ENCODE measurements around the gene CNOT3.
"Not testable (repeated sequence)": the region's sequence is repeated elsewhere in the genome, so short reads cannot be mapped to it uniquely, and the experiment has no call there.

Gene CNOT3

DNA sequence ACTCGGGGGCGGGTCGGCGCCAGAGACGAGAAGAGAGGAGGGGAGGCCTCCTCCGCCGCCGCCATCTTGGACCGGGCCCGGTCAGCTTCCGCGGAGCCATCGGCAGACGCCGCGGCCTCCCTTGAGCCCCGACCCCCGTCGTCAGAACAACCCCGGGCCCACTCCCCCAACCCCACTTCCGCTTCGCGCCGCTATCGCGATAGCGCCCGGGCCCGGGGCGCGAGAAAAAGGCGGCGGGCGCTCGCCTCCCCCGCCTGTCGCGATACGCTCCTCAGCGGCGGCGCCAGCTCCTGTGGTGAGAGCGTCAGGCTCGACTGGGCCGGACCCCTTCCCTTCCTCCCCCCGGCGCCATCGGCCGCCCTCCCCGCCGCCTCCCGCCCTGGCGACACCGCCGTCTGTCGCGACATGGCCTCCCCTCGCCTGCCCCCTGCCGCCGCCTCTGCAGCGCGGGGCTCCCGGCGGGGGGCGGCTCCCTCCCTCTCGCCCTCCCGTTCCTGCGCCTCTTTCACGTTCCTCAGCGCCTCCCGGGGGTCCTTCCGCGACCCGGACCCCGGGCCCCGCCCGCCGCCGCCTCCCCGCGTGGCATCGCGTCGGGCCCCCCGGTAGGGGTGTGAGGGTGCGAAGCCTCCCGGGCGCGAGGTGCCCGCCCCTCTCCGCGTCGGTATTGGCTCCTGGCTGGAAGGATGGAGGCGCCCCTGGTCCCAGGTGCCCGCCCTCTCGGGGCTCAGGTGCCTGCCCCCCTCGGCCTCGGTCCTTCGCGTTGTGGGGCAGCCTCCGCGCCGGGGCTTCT lies at the start of gene CNOT3:
Gene CNOT3, plus strand, starts transcription at position 64 of the 790 bp plus-strand sequence. CDS start 5,217 bp downstream, outside the sequence.
- no peak for FAIRE-seq

DNA sequence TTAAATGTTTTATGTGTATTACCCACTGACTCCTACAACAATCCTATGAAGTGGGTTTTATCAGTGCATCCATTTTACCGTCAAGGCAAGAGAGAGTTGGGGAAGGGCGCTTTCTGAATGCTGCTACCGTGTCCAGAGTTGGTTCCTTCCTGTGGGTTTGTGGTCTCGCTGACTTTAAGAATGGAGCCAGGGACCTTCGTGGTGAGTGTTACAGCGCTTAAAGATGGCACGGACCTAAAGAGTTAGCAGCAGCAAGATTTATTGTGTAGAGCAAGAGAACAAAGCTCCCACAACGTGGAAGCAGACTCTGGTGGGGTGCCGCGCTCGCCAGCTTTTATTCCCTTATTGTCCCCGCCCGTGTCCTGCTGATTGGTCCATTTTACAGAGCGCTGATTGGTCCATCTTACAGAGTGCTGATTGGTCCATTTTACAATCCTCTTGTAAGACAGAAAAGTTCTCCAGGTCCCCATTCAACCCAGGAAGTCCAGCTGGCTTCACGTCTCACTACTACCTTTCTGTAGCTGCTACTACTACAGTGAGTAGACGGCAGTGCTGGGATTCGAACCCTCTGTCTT lies 43.0 kb upstream of the CNOT3 start:
- FAIRE-seq, result no peak

DNA sequence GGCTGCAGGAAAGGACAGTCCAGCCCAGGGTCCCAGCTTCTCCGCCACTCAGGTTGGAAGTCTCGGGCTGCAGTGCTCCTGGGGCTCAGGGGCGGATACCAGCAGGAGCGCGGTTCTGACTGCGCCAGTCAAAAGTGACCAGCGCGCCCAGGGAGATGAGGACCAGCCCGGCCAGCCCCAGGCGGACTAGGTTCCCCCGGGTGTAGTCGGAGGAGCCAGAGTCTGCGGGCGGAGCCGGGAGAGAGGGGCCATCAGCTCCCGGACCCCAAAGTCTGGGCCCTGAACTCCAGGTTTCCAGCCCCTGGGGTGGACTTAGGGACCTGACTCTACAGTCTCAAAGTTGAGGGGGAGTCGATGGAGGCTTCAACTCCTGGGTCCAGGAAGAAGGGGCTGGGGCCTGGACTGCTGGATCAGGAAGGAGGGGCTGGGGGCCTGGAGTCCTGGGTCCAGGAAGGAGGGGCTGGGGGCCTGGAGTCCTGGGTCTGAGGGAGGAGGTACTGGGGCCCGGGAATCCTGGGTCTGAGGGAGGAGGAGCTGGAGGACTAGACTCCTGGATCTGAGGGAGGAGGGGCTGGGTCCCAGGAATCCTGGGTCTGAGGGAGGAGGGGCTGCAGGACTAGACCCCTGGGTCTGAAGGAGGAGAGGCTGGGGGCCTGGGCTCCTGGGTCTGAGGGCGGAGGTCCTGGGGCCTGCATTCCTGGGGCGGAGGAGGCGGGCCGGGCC lies 42.3 kb upstream of the CNOT3 start:
- FAIRE-seq, result no peak

DNA sequence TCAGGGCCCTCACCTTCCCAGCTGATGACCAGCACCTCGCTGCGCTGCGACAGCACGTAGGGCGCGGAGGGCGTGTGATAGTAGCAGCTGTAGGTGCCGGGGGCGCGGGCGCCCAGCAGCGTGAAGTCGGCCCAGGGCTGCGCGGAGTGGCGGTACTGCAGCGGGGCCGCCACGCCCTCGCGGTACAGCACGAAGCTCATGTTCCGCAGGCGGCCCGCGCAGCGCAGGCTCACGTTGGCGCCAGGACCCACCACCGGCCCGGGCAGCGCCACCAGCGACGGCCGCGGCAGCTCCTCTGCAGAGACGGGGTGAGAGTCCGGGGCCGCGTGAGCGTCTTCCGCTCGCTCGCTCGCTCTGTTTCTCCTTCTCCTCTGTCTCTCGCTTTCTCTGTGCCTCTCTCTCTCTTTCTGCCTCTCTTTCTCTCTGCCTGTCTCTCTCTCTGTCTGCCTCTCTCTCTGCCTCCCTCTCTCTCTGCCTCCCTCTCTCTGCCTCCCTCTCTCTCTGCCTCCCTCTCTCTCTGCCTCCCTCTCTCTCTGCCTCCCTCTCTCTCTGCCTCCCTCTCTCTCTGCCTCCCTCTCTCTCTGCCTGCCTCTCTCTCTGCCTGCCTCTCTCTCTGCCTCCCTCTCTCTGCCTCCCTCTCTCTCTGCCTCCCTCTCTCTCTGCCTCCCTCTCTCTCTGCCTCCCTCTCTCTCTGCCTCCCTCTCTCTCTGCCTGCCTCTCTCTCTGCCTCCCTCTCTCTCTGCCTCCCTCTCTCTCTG lies 41.5 kb upstream of the CNOT3 start:
- not testable (repeated sequence) for FAIRE-seq

DNA sequence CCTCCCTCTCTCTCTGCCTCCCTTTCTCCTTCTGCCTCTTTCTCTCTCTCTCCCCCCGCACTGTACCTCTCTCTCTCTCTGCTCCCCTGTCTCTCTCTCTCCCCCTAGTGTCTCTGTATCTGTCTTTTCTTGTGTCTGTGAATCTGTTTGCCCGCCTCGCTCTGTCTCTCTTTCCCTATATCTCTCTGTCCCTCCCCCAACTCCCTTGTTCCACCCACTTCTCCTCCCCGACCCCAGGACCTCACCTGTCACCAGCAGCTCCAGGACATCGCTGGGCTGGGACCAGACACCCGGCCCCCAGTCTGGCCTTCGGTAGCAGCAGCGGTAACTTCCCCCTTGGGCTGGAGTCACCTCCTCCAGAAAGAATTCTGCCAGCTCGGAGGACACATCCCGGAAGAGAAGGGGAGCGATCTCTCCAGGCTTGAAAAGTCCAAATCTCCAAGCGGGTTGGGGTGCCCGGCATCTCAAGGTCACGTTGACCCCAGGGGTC lies 40.9 kb upstream of the CNOT3 start:
- no peak for FAIRE-seq

DNA sequence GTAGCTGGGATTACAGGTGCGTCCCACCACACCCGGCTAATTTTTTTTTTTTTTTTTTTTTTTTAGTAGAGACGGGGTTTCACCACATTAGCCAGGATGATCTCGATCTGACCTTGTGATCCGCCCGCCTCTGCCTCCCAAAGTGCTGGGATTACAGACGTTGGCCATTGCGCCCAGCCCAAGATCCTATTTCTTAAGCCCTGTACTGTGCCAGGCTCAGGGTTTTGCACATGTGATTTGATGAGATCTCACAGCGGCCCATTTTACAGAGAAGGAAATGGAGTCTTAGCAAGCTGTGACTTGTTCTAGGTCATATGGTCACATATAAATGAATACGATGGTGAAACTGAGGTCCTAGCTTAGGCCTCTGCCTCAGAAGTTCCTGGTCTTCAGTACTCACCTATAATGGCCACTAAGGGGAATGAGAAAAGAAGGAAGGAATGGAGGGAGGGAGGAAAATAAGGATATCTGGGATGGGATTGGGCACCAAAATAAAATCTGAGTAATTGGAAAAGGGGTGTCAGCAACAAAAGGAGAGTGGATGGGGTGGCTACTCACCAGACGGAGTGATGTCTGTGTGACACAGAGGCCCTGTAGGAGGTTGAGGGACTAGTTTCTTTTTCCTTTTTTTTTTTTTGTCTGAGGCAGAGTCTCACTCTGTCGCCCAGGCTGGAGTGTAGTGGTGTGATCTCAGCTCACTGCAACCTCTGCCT lies 38.2 kb upstream of the CNOT3 start:
- no peak for FAIRE-seq

DNA sequence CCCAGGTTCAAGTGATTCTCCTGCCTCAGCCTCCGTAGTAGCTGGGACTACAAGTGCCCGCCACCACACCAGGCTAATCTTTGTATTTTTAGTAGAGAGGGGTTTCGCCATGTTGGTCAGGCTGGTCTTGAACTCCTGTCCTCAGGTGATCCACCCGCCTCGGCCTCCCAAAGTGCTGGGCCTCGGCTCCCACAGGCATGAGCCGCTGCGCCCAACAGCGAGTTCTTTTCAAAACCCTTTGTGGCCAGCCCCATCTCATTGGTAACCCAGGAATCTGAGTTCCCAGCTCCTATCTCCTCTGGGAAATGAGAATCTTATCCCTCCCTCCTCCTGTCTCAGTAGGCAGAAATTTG lies 37.7 kb upstream of the CNOT3 start:
- not testable (repeated sequence) for FAIRE-seq

DNA sequence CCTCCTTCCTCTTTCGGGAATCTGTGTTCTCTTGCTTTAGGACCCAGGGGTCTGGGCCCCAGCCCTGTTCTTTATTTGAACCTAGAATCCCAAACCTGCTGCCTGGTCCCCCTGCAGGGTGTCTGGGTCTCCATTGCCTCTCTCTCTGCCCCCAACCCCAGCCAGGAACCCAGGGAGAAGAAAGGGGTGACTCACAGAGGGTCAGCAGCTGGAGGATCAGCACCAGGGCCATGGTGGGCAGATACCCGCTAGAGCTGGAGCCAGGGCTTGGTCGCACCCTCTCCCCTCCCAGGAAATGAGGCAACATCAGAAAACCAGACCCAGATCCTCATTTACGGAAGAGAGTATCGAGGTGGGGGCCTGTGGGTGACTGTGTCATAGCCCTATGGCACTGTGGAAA lies 37.0 kb upstream of the CNOT3 start, which contains the start of gene OSCAR:
Gene OSCAR, minus strand, starts transcription at position 243 of the 400 bp plus-strand sequence. Its CDS starts 11 bp downstream, at position 232.
- FAIRE-seq, result no peak

DNA sequence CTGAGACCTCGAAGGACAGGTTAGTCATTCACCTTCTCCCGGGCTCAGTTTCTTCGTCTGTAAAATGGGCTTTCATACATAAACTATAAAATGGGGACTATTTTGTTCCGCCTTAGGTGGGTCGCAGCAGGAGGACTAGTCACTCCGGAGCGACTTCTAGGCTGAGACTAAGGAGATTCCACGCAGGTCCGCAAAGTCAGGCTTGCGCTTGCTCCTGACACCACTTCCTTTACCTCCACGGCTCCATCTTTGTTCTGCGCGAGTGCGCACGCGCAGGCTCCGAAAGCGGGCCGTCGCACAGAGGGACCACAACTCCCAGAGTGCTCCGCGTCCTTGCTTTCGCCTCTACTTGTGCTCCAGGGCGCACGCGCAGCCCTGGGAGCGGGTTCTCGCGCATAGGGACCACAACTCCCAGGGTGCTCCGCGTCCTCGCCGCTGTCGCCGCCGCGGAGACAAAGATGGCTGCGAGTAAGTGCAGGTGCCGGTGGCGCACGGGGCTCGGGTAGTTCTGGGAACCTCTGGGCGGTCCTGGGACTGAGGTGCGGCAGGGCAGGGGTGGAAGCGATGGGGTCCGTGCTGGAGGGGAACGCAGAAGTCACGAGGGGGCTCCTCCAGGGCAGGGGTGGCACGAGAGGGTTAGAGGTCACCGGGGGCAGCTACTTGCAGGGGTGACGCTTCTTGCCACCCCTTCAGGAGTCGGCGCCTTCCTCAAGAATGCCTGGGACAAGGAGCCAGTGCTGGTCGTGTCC lies 35.0 kb upstream of the CNOT3 start, which contains the start of gene NDUFA3:
Gene NDUFA3, plus strand, starts transcription at position 435 of the 749 bp plus-strand sequence. Its CDS starts 24 bp downstream, at position 459.
- FAIRE-seq, result peak; percentile 93

DNA sequence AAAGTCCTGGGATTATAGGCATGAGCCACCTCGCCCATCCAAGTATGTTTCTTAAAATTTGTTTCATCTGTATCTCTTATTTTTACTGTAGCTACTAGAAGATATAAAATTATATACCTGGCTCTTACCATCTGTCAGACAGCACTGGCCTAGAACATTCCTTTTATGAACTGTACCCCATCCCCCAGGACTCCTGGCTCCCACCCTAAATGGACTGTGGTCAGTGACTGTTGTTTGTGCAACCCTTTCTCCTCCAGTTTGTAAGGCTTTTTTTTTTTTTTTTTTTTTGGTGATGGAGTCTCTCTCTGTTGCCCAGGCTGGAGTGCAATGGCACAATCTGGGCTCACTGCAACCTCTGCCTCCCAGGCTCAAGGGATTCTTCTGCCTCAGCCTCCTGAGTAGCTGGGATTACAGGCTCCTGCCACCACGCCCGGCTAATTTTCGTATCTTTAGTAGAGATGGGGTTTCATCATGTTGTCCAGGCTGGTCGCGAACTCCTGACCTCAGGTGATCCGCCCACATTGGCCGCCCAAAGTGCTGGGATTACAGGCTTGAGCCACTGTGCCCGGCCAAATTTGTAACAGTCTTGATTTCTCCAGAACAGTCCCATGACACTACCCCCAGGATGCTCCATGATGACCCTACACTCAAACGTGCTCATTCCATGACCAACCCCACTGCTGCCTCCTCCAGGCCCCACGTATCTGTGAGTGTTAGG lies 32.4 kb upstream of the CNOT3 start:
- FAIRE-seq, result no peak

DNA sequence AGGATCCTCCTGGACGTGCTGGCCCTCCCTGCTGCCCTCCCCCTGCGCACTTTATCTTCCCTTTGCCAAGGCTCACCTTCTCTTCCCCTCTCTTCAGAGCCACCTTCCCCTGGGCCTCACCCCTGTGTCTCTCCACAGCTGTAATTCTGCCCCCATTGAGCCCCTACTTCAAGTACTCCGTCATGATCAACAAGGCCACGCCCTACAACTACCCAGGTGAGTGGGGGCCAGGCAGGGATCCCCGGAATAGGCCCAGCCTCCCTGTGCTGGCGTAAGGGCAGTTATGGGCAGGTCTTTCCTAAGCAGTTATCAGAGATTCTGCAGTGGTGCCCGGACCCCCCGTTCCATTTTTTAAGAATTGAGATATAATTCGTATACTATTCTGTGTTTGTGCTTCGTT lies 31.8 kb upstream of the CNOT3 start:
- FAIRE-seq, result no peak

DNA sequence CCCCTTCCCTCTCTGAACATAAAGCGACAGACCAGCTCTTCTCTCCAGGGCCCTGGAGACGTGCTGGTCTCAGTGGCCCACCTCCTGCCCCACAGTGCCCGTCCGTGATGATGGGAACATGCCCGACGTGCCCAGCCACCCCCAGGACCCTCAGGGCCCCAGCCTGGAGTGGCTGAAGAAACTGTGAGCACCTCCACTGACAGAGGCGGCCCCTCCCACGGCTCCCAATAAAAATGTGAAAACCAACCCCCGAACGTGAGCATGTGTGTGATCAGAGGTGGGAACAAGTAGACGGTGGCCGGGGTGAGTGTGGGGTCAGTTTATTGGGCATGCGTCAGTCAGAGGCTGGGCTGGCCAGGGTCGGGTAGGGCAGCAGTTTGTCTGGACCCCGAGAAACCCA lies 30.8 kb upstream of the CNOT3 start:
- no peak for FAIRE-seq

DNA sequence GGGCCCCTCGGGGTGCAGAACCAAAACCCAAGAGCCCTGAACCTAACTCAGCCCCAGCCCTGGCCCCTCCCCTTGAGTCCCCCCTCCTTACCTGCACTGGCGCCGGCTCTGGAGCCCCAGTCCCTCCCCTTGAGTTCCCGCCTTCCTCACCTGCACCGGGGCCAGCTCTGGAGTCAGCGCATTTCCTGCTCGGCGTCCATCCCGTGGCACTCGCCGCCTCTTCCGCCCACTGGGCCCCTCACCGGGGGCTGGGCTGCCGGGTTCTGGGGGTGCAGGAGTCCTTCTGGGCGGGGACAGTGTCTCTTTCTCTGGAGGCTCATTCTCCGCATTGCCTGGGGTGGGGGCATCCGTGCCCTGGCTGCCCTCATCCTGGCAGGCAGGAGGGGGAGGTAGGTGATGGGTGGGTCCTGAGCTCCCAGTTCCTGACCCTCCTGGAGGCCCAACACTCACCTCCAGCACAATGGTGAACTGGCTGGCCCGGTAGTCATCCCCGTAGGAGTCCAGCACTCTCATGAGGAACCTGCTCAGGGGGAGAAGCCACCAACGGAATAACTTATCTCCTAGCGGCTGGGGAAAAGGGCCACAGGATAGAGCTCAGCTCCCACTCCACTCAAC lies 29.6 kb upstream of the CNOT3 start:
- FAIRE-seq, result no peak

DNA sequence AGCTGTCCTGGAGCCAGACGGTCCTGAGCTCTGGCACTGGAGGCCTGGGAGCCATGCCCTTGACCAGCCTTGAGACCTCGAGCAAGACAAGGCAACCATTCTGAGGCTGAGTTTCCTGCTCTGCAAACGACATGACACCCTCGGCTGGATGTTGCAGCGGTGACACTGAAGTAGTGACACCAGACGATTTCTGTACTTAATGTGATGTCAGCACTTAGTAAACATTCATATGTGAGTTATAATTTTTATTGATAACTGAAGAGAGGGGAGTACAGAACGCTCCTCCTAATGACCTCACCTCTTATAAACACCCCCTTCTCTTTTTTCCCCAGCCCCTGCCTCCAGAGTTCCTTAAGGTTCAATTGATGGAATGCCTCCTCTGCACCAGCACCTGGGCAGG lies 29.1 kb upstream of the CNOT3 start:
- no peak for FAIRE-seq

DNA sequence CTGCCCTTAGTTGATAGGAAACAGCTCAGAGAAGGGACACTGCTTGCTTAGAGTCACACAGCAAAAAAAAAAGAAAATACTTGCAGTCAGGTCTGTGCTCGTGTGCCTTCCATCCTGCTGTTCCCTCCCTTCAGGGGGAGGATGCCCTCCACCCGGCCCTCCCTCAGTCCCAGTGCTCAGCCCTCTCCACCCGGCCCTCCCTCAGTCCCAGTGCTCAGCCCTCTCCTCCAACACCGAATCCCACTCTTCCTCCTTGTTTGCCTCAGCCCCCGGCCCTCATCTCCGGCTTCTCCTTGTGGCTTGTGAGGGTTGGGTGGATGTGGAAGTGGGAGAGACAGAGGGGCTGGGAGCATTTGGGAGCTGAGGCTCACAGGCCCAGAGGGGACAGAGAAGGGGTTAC lies 27.9 kb upstream of the CNOT3 start:
- FAIRE-seq, result no peak

DNA sequence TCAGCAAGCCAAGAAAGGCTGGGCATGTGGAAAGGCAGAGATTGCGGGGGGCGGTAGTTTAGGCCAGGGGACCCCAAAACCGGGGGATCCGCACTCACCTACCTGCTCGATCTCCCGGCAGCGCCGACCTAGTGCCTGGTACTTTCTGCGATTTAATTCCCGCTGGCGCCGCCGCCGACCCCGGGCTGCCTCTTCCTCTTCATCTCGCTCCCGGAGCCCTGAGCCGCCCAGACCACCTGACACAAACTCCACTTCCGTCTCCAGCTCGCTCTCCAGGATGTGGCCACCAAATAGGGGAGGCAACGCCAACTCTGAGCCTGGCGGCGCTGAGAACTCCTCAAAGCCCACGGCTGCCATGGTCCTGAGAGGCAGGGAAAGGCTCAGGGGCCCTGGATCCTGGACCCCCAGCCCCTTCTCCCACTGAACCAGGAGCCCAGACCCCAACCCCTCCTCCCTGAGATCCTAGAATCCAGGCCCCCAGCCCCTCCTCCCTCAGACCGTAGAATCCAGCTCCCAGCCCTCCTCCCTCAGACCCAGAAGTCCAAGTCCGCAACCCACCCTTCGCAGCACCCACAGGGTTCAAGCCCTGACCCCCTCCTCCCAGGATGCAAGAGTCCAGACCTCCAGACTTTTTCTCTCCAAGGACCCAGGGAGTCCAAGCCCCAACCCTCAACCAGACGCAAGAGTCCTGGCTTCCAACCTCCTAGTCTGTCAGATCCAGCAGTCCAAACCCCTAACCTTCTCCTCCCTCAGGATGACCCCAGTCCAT lies 23.0 kb upstream of the CNOT3 start:
- FAIRE-seq, result no peak

DNA sequence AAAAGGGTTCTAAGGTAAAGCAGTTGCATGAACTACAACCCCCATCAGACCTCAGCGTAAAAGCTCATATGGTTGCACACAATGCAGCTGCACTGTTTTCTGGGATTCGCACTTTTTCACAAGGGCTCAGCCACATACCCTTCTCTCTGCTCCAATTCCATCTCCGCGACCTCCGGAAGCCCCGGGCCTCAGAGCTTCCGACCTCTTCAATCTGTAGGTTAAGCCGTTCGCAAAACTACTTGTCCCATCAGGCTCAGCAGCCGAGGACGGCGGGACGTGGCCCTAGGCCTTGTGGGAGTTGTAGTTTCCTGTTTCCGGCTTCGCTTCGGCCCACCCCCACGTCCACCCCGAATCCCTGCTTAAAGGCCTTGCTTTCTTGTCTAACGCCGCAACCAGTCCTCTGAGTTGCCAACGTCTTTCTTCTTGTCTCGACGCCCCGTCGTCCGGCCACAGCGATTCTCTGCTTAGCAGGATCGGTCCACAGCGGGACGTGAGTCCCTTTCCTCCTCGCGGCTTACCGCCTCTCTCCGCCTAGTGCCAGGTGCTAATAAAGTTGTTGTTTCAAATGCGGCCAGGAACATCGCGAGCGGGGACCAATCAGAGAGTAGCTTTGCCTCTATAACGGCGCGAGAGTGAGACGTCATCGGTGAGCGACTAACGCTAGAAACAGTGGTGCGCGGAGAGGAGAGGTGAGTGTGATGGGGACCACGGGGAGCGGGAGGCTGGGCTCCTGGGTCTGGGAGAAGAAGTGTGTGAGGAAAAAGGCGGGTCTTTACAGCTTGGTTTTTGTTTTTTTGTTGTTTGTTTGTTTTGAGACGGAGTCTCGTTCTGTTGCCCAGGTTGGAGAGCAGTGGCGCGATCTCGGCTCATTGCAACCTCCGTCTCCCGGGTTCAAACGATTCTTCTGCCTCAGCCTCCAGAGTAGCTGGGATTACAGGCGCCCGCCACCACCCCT lies 22.2 kb upstream of the CNOT3 start, which contains the start of the genes PRPF31 and TFPT:
Gene PRPF31, plus strand, starts transcription at position 646 of the 955 bp plus-strand sequence. CDS start 2,525 bp downstream, outside the sequence.
Gene TFPT, minus strand, starts transcription at position 549 of the 955 bp plus-strand sequence. Its CDS starts 388 bp downstream, at position 161.
- peak; percentile 95 for FAIRE-seq

DNA sequence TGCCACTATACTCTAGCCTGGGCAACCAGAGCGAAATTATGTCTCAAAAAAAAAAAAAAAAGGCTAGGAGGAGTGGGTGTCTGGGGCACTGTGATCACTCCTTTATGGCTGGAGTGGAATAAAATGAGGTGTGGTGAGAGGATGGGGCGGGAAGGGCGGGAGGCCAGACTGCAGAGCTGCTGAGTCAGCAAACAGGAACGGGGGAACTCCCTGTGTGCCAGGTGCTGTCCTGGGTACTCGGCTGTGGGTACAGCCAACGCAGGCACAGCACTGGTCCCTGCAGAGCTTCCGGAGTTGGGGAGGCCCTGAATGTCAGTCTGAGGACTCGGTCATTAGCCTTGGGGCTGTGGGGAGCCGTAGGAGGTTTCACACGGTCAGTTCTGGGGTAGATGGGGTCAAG lies 16.3 kb upstream of the CNOT3 start:
- no peak for FAIRE-seq

Measured in endometrium (tissue), 2 donors.